ENCODE data around the gene ZNF618.

The ZNF618 gene

GRCh38 chr9:114051706-114052105 lies 175.6 kb downstream of the ZNF618 start:
- H3K27me3 ChIP-seq (ENCODE audit: insufficient read depth, low read length) = no peaks in the 10 kb centered on the region
- no peak overlapping the region for H2AFZ ChIP-seq (ENCODE audit: low read depth, low read length)
- H3K4me3 ChIP-seq (ENCODE audit: low read length) = no peak overlapping the region
- H3K4me1 ChIP-seq (ENCODE audit: insufficient read depth, low read length) = peaks cover 8% of the 10 kb centered on the region
- peaks cover 7% of the 10 kb centered on the region for H3K9me3 ChIP-seq (ENCODE audit: low read length)
- peaks cover 71% of the 10 kb centered on the region for H3K36me3 ChIP-seq (ENCODE audit: insufficient read depth, low read length)

GRCh38 chr9:114053246-114054005 lies 177.3 kb downstream of the ZNF618 start:
- peaks cover 8% of the 10 kb centered on the region for H3K4me1 ChIP-seq (ENCODE audit: insufficient read depth, low read length)
- H2AFZ ChIP-seq (ENCODE audit: low read depth, low read length) = no peak overlapping the region
- no peaks in the 10 kb centered on the region for H3K27me3 ChIP-seq (ENCODE audit: insufficient read depth, low read length)
- peaks cover 57% of the 10 kb centered on the region for H3K36me3 ChIP-seq (ENCODE audit: insufficient read depth, low read length)
- peaks cover 7% of the 10 kb centered on the region for H3K9me3 ChIP-seq (ENCODE audit: low read length)
- no peak overlapping the region for H3K4me3 ChIP-seq (ENCODE audit: low read length)

DNA sequence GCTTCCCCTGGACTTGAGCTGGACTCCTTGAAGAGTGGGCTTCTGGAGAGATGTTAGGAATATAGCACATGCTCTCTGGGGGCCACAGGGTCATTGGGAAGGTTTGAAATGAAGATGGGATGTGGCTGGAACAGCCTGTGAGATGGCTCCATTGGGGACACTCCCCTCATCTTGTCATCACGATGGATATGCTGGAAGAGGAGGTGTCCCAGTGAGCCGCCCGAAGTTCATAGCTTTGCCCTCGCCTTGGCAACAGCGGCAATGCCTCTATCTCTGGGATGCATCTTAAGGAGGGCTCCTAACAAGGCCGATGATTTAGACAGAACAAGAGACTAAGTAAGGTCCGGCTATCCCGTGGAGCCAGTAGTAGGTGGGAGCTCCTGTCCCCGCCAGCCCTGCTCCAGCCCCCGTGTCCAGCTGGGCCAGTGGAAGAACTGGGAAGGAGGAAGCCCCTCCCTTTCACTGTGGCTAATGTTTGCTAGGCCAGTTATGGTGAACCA lies 178.1 kb downstream of the ZNF618 start:
- no peak overlapping the region for H3K4me3 ChIP-seq (ENCODE audit: low read length)
- H3K9me3 ChIP-seq (ENCODE audit: low read length) = peaks cover 7% of the 10 kb centered on the region
- H3K4me1 ChIP-seq (ENCODE audit: insufficient read depth, low read length) = peaks cover 8% of the 10 kb centered on the region
- no peak overlapping the region for H2AFZ ChIP-seq (ENCODE audit: low read depth, low read length)
- peaks cover 49% of the 10 kb centered on the region for H3K36me3 ChIP-seq (ENCODE audit: insufficient read depth, low read length)
- H3K27me3 ChIP-seq (ENCODE audit: insufficient read depth, low read length) = no peaks in the 10 kb centered on the region

GRCh38 chr9:114055061-114055460 lies 179.0 kb downstream of the ZNF618 start:
- peaks cover 40% of the 10 kb centered on the region for H3K36me3 ChIP-seq (ENCODE audit: insufficient read depth, low read length)
- H3K4me3 ChIP-seq (ENCODE audit: low read length) = no peak overlapping the region
- H3K9me3 ChIP-seq (ENCODE audit: low read length) = peaks cover 3% of the 10 kb centered on the region
- H2AFZ ChIP-seq (ENCODE audit: low read depth, low read length) = no peak overlapping the region
- no peaks in the 10 kb centered on the region for H3K27me3 ChIP-seq (ENCODE audit: insufficient read depth, low read length)
- peaks cover 8% of the 10 kb centered on the region for H3K4me1 ChIP-seq (ENCODE audit: insufficient read depth, low read length)

- Histone ChIP-seq H3K27me3 (ENCODE audit: insufficient read depth, low read length) (no peaks in the 10 kb centered on the region), H3K36me3 (ENCODE audit: insufficient read depth, low read length) (peaks cover 32% of the 10 kb centered on the region), H3K9me3 (ENCODE audit: low read length) (peaks cover 3% of the 10 kb centered on the region), H3K4me3 (ENCODE audit: low read length) (no peak overlapping the region), H2AFZ (ENCODE audit: low read depth, low read length) (no peak overlapping the region), H3K4me1 (ENCODE audit: insufficient read depth, low read length) (peaks cover 8% of the 10 kb centered on the region)
Measured at GRCh38 chr9:114055894-114056293, 179.8 kb downstream of the ZNF618 start.

- Histone ChIP-seq H3K4me1 (ENCODE audit: insufficient read depth, low read length) (peaks cover 8% of the 10 kb centered on the region), H3K27me3 (ENCODE audit: insufficient read depth, low read length) (no peaks in the 10 kb centered on the region)
Measured at GRCh38 chr9:114056527-114056926, 180.4 kb downstream of the ZNF618 start.

DNA sequence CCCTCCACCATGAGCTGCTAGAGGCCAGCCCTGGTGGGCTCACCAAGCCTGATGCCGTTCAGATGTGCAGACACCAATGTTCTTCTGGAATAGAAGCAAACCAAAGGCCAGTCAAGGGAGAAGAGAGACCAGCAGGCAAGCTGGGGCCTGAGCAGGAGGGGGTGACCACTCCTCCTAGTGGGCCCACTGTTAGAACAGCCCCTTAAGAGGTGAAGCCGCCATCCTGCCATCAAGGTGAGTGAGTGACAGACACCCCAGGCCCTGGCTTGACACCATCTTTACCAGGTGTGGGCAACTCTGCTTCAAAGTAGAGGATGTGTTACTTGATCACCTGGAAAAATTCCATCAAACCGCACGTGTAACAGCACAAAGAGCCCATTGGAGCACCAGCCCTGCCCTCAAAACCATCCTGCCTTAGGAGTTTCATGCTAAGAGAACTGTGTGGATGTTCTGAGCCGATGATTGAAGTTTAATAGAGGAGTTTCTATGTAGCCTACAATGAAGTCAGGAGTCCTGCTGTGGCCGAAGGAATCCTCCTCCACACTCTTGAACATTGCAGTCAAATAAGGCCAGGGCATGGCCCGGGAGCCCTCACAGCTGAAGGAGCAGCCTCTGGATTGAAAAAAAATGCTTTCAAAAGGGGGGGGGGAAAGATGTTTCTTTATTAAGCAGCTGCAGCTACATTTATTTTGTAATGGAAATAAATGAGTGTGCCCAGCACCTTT lies 181.2 kb downstream of the ZNF618 start:
- Histone ChIP-seq H3K9me3 (ENCODE audit: low read length) (peaks cover 3% of the 10 kb centered on the region), H3K36me3 (ENCODE audit: insufficient read depth, low read length) (peaks cover 18% of the 10 kb centered on the region), H3K4me3 (ENCODE audit: low read length) (no peak overlapping the region), H3K4me1 (ENCODE audit: insufficient read depth, low read length) (peaks cover 8% of the 10 kb centered on the region), H3K27me3 (ENCODE audit: insufficient read depth, low read length) (no peaks in the 10 kb centered on the region), H2AFZ (ENCODE audit: low read depth, low read length) (no peak overlapping the region)

More at GRCh38 chr9:114056527-114056926, 180.4 kb downstream of the ZNF618 start:
- Histone ChIP-seq H3K4me3 (ENCODE audit: low read length) (no peak overlapping the region), H3K36me3 (ENCODE audit: insufficient read depth, low read length) (peaks cover 26% of the 10 kb centered on the region), H3K9me3 (ENCODE audit: low read length) (peaks cover 3% of the 10 kb centered on the region), H2AFZ (ENCODE audit: low read depth, low read length) (no peak overlapping the region)

GRCh38 chr9:114058688-114059046 lies 182.6 kb downstream of the ZNF618 start:
- peaks cover 7% of the 10 kb centered on the region for H3K36me3 ChIP-seq (ENCODE audit: insufficient read depth, low read length)
- peaks cover 1% of the 10 kb centered on the region for H3K9me3 ChIP-seq (ENCODE audit: low read length)
- H2AFZ ChIP-seq (ENCODE audit: low read depth, low read length) = no peak overlapping the region
- no peak overlapping the region for H3K4me3 ChIP-seq (ENCODE audit: low read length)
- H3K27me3 ChIP-seq (ENCODE audit: insufficient read depth, low read length) = no peaks in the 10 kb centered on the region
- peaks cover 8% of the 10 kb centered on the region for H3K4me1 ChIP-seq (ENCODE audit: insufficient read depth, low read length)

DNA sequence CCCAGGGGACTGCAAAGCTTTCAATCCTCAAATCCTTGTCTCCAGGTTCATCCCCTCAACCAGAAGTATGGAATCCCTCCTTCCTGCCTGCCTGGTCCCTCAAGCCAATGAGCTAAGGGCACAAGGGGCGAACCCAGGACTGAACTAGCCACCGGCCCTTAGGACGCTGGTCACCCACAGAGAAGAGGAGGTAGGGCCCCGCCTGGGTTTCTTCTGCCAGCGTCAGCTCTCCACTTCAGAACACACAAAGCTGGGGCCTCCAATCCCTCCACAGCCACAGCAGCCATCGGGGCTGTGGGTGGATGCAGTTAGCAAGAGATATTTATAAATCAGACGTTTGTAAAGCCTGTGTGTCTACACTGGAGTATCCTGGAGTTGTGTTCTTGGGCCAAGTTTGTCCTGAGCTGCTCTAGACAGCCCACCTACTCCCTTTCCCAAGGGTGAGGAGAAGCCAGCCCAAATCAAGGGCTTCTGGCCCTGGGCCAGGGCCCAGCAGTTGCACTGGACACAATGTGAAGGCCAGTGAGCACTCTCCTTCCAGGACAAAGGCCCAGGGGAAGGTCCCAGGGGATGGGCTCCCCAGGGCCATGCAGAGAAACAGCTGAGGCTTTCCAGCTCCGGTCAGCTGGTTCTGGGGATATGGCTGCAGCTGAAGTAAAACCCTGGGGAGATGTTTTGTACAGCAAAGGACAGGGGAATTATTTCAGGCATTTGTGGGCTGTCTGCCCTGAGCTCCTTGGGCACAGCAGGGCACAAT lies 183.1 kb downstream of the ZNF618 start:
- Histone ChIP-seq H3K9me3 (ENCODE audit: low read length) (no peaks in the 10 kb centered on the region), H3K4me3 (ENCODE audit: low read length) (no peak overlapping the region), H3K27me3 (ENCODE audit: insufficient read depth, low read length) (no peaks in the 10 kb centered on the region), H3K4me1 (ENCODE audit: insufficient read depth, low read length) (peaks cover 4% of the 10 kb centered on the region), H3K36me3 (ENCODE audit: insufficient read depth, low read length) (peaks cover 2% of the 10 kb centered on the region), H2AFZ (ENCODE audit: low read depth, low read length) (no peak overlapping the region)

DNA sequence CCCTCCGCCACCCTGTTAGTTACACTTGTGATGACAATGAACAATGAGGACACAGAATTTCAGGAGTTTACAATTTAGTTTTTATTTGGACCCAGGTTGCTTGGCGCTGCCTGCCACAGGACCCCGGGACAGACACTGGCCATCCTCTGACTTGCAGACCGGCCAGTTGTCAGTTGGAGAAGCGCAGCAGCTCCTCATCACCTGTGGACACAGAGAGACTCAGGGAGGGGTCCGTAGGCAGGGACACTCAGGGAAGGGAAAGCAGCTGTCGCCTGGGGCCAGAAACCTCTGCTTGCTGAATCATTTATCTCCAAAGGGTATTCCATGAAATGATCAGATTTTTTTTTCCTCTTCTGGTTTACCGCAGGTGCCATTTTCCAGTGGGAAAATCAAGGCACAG lies 184.0 kb downstream of the ZNF618 start:
- no peaks in the 10 kb centered on the region for H3K27me3 ChIP-seq (ENCODE audit: insufficient read depth, low read length)
- no peaks in the 10 kb centered on the region for H3K9me3 ChIP-seq (ENCODE audit: low read length)
- peaks cover 2% of the 10 kb centered on the region for H3K36me3 ChIP-seq (ENCODE audit: insufficient read depth, low read length)
- no peak overlapping the region for H2AFZ ChIP-seq (ENCODE audit: low read depth, low read length)
- H3K4me3 ChIP-seq (ENCODE audit: low read length) = no peak overlapping the region
- H3K4me1 ChIP-seq (ENCODE audit: insufficient read depth, low read length) = no peaks in the 10 kb centered on the region

DNA sequence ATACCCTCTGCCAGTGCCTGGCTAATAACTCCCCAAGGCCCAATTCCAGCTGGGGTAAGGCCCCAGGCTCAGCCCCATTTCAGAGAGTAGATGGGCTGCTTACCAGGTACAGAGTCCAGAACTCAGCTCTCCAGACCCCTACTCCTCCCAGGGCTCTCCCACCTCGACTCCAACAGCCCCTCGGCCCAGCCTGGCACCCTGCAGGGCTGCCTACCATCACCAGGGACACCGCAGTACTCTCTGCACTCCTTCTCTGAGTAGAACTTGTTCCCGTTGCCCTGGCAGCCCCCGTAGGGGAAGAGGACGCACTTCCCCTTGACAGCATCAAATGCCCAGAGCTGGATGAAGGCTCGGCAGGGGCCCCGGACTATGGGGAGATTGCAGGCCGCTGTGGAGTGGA lies 184.6 kb downstream of the ZNF618 start:
- Histone ChIP-seq H3K36me3 (ENCODE audit: insufficient read depth, low read length) (peaks cover 2% of the 10 kb centered on the region), H3K4me1 (ENCODE audit: insufficient read depth, low read length) (no peaks in the 10 kb centered on the region), H3K27me3 (ENCODE audit: insufficient read depth, low read length) (no peaks in the 10 kb centered on the region), H3K9me3 (ENCODE audit: low read length) (no peaks in the 10 kb centered on the region), H2AFZ (ENCODE audit: low read depth, low read length) (no peak overlapping the region), H3K4me3 (ENCODE audit: low read length) (no peak overlapping the region)

- Histone ChIP-seq H3K4me1 (ENCODE audit: insufficient read depth, low read length) (no peaks in the 10 kb centered on the region), H2AFZ (ENCODE audit: low read depth, low read length) (no peak overlapping the region), H3K27me3 (ENCODE audit: insufficient read depth, low read length) (no peaks in the 10 kb centered on the region), H3K36me3 (ENCODE audit: insufficient read depth, low read length) (peaks cover 2% of the 10 kb centered on the region), H3K4me3 (ENCODE audit: low read length) (no peak overlapping the region), H3K9me3 (ENCODE audit: low read length) (no peaks in the 10 kb centered on the region)
Measured at GRCh38 chr9:114061292-114061691, 185.2 kb downstream of the ZNF618 start.
